Activated CD4-positive, alpha-beta T cell treated with anti-CD3 and anti-CD28 coated beads for 4 hours (primary cell): ENCODE results near the gene SCT.
"Not testable (repeated sequence)": the region's sequence is repeated elsewhere in the genome, so short reads cannot be mapped to it uniquely, and the experiment has no call there.

Experiments used
- DNase-seq, 2 donors: peaks; one replicate each; pipeline ENCODE4 v3.0.0-alpha.2; 2020

Gene SCT

GRCh38 chr11:626475-627307 lies at the start of gene SCT:
SCT (minus strand) TSS chr11:627181; CDS start chr11:627143, 38 bp downstream.
- no peak for DNase-seq

GRCh38 chr11:674406-674805 lies 47.4 kb upstream of the SCT start:
- no peak for DNase-seq

GRCh38 chr11:673866-674265 lies 46.9 kb upstream of the SCT start:
- no peak for DNase-seq

DNA sequence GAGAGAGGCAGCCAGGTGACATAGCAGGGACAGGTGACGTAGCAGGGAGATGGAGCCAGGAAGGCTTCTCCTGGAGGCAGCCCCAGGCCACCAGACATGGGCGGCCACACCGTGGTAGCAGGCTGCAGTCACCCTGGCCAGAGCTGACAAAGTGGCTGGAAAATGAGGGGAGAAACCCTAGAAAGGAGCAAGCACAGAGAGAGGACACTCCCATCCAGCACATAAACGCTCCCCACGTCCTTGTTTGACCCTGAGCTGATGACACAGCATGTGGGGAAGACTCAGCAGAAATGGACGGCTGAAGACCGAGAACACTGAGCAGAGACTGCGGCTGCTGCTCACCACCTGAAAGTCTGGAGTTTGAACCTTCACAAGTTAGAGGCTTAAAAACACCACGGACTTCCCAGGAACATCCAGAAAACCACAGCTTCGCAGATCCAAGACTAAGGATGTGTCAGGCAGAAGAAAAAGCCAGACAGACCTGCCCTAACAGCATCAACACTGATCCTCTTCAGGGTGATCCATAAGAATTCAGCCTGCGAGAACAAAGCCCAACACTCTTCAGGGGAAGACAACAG lies 38.8 kb upstream of the SCT start:
- no peak for DNase-seq

- DNase-seq, result no peak
These were observed 38.2 kb upstream of the SCT start for GRCh38 chr11:665062-665703.

DNA sequence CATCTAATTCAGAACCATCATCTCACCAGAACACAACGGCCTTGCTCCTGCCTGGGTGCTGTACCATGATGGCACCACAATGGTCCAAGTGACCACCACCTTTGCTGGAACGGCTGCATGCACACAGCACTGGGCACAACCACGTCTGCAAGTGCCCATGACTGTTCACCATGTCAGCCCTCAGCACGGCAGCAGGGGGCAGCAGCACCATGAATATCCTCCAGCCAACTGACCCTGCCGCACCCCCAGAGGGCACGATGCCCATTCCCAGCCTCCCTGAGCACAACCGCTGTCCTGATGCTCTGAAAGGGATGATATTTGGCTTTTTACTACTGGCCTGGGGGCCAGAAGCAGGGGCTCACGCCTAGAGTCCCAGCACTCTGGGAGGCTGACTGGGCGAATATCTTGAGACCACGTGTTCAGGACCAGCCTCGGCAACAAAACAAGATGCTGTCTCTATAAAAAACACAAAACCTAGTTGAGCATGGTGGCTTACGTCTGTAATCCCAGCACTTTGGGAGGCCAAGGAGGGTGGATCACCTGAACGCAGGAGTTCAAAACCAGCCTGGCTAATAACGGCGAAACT lies 35.8 kb upstream of the SCT start:
- DNase-seq, result peak; percentile 21 to 32

DNA sequence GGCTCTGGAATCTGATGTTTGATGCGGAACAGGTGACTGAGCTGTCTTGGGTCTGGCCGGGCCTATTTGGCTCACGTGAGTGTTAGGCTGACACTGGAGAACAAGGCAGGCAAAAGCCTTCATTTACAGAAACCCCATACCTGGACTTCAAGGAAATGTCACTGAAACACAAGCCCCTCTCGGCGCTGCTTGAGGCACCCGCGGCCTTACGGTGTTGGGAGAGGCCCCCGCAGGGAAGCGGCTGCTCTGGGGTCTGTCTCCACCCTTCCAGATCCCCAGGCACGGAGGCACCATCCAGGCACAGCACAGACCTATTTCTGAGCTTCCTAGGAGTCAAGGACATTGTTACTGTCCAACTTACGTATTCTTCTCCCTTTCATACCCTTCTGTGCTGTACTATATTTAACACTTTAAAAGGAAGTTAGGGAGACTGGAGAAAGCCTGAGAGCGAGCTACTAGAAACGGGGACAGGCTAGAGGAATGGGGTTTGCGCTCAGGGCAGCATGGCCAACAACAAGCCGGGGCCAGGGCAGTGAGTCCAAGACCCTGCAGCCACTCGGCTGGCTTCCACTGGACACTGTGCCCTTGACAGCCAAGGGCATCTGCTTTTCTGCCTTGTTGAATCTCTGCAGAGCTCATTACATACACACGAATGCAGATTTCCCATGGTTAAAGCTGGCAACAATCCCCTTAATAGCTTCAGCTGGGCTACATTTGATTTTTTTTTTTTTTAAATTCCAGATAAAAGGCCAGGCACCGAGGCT lies 33.9 kb upstream of the SCT start:
- DNase-seq, result no peak

GRCh38 chr11:660281-660680 lies 33.3 kb upstream of the SCT start:
- no peak for DNase-seq

- no peak for DNase-seq
These were observed 32.6 kb upstream of the SCT start for GRCh38 chr11:659532-660085.

DNA sequence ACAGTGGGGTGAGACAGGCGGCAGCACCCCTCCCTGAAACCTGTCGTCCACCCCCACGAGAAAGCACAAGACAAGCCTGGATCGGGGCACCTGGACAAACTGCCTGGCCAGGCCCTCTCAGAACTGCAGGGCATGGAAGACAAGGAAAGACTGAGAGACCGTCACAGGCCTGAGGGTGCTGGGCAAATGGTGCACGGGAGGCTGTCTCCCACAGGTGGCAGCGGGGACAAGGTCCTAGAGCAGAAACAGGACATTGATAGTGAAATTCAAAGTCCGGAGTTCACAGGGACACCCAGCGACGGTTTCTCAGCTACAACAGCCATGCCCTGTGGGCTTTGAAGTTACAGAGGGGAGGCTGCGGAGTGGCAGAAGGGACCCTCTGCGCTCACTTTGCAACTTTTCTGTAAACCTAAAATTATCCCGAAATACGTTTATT lies 30.7 kb upstream of the SCT start:
- no peak for DNase-seq

DNA sequence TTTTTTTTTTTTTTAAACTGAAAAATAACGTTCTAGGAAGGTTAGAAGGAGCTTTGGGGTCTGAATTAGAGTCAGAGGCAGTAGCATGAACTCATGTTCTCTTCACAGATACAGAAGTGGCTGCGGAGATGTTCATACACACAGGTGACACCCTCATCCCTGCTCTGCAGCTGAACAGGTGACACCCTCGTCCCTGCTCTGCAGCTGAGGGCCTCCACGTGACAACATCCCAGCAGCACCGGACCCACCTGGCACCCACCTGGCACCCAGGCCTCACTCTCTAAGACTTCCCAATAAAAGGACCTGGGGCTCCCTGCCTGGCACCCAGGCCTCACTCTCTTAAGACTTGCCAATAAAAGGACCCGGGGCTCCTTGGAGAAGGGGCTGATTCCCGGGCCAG lies 29.9 kb upstream of the SCT start:
- no peak for DNase-seq

DNA sequence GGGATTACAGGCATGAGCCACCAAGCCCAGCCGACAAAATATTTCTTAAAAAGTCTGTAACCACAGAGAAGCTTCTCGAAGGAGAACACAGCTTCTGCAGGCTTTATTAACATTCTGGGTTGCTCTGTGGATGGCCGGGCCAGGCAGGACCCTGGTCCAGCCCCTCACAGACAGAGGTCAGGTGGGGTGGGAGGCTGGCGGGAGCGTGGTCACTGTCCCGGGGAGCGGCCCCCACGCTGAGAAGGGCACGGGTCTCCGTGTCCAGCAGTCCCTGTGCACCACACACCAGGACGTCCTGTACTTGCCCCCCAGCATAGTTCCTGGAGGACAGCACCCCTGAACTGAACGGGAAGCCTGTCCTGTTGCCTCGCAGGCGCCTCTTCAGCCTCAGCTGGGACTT lies 29.4 kb upstream of the SCT start:
- DNase-seq, result no peak

DNA sequence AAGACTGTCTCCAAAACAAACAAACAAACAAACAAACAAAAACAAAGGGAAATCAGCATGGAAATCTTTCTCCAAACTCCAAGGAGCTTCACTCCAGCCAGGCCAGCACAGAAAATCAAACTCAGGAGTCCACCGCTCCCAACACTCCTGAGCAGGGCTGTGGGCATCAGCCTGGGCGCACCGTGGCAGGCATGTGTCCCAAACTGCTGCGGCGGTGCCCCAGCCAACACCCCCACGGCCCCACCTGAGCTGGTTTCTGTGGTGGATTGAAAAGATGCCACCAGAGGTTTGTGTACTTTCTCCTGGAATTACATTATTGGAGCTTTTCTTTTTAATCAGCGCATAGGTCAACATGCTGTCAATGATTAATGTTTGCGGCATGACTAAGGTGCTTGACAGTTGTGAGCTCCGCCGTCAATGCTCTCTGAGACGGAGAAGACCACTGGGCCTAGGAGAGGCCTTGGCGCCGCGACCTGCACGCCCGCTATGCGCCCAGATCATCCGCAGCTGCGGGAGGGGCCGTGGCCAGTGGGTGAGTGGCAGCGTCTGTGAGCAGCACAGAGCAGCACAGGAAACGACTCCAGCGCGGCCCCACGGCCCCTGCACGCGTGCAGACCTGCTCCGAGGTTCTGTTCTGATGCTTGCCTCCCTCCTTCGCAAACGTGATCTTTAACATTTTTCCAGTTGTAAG lies 28.2 kb upstream of the SCT start:
- DNase-seq, result no peak

DNA sequence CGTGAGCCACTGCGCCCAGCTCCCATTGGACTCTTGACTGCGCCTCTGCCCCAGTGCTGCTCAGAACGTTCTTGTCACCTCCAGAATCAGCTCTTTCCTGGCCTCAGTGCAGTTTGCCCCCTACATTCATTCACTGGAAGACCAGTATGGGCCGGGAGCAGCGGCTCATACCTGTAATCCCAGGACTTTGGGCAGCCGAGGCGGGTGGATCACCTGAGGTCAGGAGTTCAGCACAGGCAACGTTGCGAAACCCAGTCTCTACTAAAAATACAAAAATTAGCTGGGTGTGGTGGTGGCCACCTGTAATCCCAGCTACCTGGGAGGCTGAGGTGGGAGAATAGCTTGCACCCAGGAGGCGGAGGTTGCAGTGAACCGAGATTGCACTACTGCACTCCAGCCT lies 27.5 kb upstream of the SCT start:
- DNase-seq, result not testable (repeated sequence)

DNA sequence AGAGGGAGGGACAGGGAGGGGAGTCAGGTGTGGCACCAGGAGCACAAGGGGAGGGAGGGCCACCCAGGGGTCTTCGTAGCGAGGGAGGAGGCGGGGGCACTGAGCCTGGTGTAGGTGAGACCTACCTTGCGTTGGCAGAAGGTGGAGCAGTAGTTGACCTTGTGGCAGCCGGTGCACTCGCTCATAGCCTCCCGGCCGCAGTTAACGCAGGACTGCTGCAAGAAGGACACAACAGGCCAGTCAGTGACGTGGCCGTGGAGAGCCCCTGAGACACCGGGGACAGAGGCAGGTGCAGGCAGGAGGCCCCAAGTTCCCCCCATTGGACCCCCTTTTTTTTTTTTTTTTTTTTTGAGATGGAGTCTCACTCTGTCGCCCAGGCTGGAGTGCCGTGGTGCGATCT lies 26.9 kb upstream of the SCT start:
- no peak for DNase-seq

DNA sequence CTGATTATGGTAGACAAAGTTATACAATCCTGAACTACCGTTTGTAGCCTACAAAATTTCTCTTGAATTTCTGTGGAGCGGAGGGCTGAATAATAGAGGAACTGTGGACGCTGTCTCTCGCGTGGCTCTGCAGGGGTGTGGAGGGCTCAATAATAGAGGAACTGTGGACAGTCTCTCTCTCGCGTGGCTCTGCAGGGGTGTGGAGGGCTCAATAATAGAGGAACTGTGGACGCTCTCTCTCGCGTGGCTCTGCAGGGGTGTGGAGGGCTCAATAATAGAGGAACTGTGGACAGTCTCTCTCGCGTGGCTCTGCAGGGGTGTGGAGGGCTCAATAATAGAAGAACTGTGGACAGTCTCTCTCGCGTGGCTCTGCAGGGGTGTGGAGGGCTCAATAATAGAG lies 26.2 kb upstream of the SCT start:
- DNase-seq, result not testable (repeated sequence)

DNA sequence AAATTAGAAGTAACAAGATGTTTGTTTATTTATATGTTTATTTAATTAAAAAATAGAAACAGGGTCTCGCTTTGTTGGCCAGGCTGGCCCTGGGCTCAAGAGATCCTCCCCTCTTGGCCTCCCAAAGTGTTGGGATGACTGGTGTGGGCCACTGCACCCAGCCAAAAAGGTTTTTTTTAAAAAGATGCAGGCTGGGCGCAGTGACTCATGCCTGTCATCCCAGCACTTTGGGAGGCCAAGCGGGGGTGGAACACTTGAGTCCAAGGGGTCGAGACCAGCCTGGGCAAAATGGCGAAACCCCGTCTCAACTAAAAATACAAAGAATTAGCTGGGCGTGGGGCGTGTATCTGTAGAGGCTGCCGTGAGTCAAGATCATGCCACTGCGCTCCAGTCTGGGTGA lies 23.5 kb upstream of the SCT start:
- DNase-seq, result no peak

DNA sequence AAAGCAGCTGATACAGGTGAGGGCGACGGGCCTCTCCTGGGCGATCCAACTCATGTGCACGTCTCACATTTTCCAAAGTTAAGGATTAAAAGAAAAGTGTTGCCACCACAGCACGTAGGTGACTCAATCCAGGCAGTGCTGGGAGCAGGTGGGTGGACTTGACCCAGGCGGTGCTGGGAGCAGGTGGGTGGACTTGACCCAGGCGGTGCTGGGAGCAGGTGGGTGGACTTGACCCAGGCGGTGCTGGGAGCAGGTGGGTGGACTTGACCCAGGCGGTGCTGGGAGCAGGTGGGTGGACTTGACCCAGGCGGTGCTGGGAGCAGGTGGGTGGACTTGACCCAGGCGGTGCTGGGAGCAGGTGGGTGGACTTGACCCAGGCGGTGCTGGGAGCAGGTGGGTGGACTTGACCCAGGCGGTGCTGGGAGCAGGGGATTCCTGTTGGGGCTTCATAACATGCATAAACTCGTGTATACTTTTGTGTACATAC lies 20.7 kb upstream of the SCT start:
- not testable (repeated sequence) for DNase-seq

GRCh38 chr11:646214-646613 lies 19.2 kb upstream of the SCT start:
- no peak for DNase-seq

DNA sequence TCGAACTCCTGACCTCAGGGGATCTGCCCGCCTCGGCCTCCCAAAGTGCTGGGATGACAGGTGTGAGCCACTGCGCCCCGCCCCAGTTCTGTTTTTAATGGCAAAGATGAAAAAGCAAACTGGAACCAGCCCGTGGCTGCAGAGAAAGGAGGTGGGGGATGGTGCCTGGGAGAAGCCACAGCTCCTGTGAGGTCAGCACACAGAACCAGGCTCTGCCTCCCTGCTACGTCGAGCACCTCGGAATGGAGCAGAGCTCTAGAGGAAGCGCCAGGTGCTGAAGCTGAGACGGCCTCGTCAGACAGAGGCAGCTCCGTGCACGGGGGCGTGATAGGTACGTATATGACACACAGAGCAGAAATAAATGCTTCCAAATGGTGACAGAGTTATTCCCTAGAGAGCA lies 18.6 kb upstream of the SCT start:
- DNase-seq, result no peak

GRCh38 chr11:643849-644738 lies 17.1 kb upstream of the SCT start:
- DNase-seq, result no peak
